T-cell (primary cell): ENCODE results near the gene HERPUD2. TPM values are rescaled to one million over a fixed set of nuclear protein-coding genes. Genes with fewer than 3 reads are reported as not detected.

Experiments
- ATAC-seq, 4 experiments: fragments of 200-7000 bp in 3 of 4; fragments of 150-1000 bp in 1 of 4; cut with Tn5 transposase; replicated peaks in 1 of 4; 1 replicate in 3 of 4; 2 replicates in 1 of 4; pipeline ENCODE4 v1.10.0; 2021; ENCODE audit warnings: moderate library complexity in 3 of 4, mild to moderate bottlenecking in 2 of 4, moderate number of reproducible peaks in 1 of 4
- CTCF ChIA-PET, 2 donors: fragments of 300-600 bp; sonication (Branson Sonifier 250); formaldehyde crosslinking; loops; one replicate each; lab custom pipeline; 2022; ENCODE audit warnings: antibody characterized with exemption in 2 of 2; lab: Charles Lee
- POLR2A ChIA-PET, 2 donors: fragments of 300-600 bp; sonication (Branson Sonifier 250); formaldehyde crosslinking; loops; one replicate each; lab custom pipeline; 2022; ENCODE audit warnings: antibody characterized with exemption in 2 of 2; lab: Charles Lee
- DNase-seq, 35 experiments: peaks; one replicate each; pipeline versions ENCODE4 v3.0.0 to v3.0.0-alpha.2; 2013 to 2023
- H3K27ac ChIP-seq: one replicate; pipeline ENCODE4 v1.5.1; 2013; ENCODE audit warnings: low read length
- H3K27me3 ChIP-seq, 2 experiments: replicated peaks in 1 of 2; 1 replicate in 1 of 2; 2 replicates in 1 of 2; pipeline versions ENCODE4 v1.6.1 to v1.7.0; 2013; ENCODE audit warnings: low read length in 1 of 2, mixed read lengths in 1 of 2; ENCODE audit not compliant: control insufficient read depth in 2 of 2, insufficient read depth in 2 of 2; ENCODE audit errors: extremely low read depth in 1 of 2
- H3K36me3 ChIP-seq, 2 donors: 1 replicate in 1 of 2; 2 replicates in 1 of 2; pipeline versions ENCODE4 v1.6.1 to v1.7.0; 2013; ENCODE audit warnings: low read length in 1 of 2; ENCODE audit not compliant: control insufficient read depth in 2 of 2, insufficient read depth in 1 of 2; ENCODE audit errors: extremely low read depth in 1 of 2
- H3K4me1 ChIP-seq, 2 experiments: 1 replicate in 1 of 2; 2 replicates in 1 of 2; pipeline versions ENCODE4 v1.6.1 to v1.7.0; 2013; ENCODE audit warnings: low read length in 2 of 2, mixed read lengths in 1 of 2; ENCODE audit not compliant: insufficient read depth in 2 of 2, control insufficient read depth in 1 of 2; ENCODE audit errors: extremely low read depth in 1 of 2
- H3K4me3 ChIP-seq, 2 donors: 1 replicate in 1 of 2; 2 replicates in 1 of 2; pipeline versions ENCODE4 v1.5.1 to v1.7.0; 2013; ENCODE audit warnings: mild to moderate bottlenecking in 2 of 2, low read length in 1 of 2, moderate library complexity in 1 of 2; ENCODE audit not compliant: control insufficient read depth in 1 of 2; ENCODE audit errors: extremely low read depth in 1 of 2
- H3K9me3 ChIP-seq: 2 replicates; pipeline ENCODE4 v1.7.0; 2013
- H3K27ac Mint-ChIP-seq, 2 donors: one replicate each; pipeline ENCODE4 v1.8.0; 2020 to 2021; ENCODE audit warnings: mild to moderate bottlenecking in 2 of 2, mixed read lengths in 2 of 2
- H3K27me3 Mint-ChIP-seq, 2 donors: one replicate each; pipeline ENCODE4 v1.8.0; 2021 to 2022; ENCODE audit warnings: mixed read lengths in 2 of 2
- H3K36me3 Mint-ChIP-seq: one replicate; pipeline ENCODE4 v1.8.0; 2021; ENCODE audit warnings: mixed read lengths
- H3K4me1 Mint-ChIP-seq, 3 donors: one replicate each; pipeline ENCODE4 v1.8.0; 2020 to 2022; ENCODE audit warnings: mixed read lengths in 3 of 3, mild to moderate bottlenecking in 1 of 3
- H3K4me3 Mint-ChIP-seq, 3 donors: one replicate each; pipeline ENCODE4 v1.8.0; 2020 to 2022; ENCODE audit warnings: mild to moderate bottlenecking in 3 of 3, mixed read lengths in 3 of 3, moderate library complexity in 3 of 3
- H3K9me3 Mint-ChIP-seq, 3 donors: one replicate each; pipeline ENCODE4 v1.8.0; 2020 to 2022; ENCODE audit warnings: mixed read lengths in 3 of 3
- WGBS: methylation state at CpG from one replicate; pipeline ENCODE4 v1.1.5; 2013; ENCODE audit warnings: missing lambda C conversion rate; ENCODE audit not compliant: insufficient coverage; 5-methylcytosine and 5-hydroxymethylcytosine counted together
- total RNA-seq, 35 experiments: library from RNA in 6 of 35; stranded (reverse) in 6 of 35; fragments of 120-200 nt in 1 of 35; gene quantifications; one replicate each; pipeline versions ENCODE4 v1.2.1 to v1.2.4 and lab custom pipeline; 2013 to 2026

HERPUD2 gene
- total RNA-seq, 5 donors from 2014 or later (not counting 1 experiment from before 2014, with no cell fraction given), result 58.4 to 122 (median 67.5) TPM

GRCh38 chr7:35613150-35613549 is 81.8 kb downstream of the HERPUD2 start:
- H3K36me3 ChIP-seq, result peaks cover 0 to 3% of the 10 kb centered on the region in 2 donors
- WGBS, result no CpG with 5 or more reads among the region's 2 CpGs
- no peaks in the 10 kb centered on the region for H3K9me3 ChIP-seq
- no peaks in the 10 kb centered on the region for H3K4me1 Mint-ChIP-seq
- peaks cover 0 to 4% of the 10 kb centered on the region in 2 experiments for H3K27me3 ChIP-seq
- no peaks in the 10 kb centered on the region for H3K27me3 Mint-ChIP-seq
- H3K4me1 ChIP-seq, result no peaks in the 10 kb centered on the region
- DNase-seq (no peak), ATAC-seq (no peak)
- H3K27ac Mint-ChIP-seq, result no peak overlapping the region
- no peak overlapping the region for H3K4me3 Mint-ChIP-seq
- no peak overlapping the region for H3K27ac ChIP-seq
- ChIA-PET CTCF (interaction anchor here in 1 of 2 donors (0.7 kb wide), 1 partner anchor 21 kb away, joined by 3 read pairs; no protein-coding TSS in a partner anchor), POLR2A (interaction anchor here in 1 of 2 donors (0.6 kb wide), 1 partner anchor 206 kb away, joined by 3 read pairs; no protein-coding TSS in a partner anchor)
- H3K9me3 Mint-ChIP-seq, result peaks cover 0 to 4% (median 4%) of the 10 kb centered on the region in 3 donors
- H3K4me3 ChIP-seq, result no peak overlapping the region
- H3K36me3 Mint-ChIP-seq, result peaks cover 26% of the 10 kb centered on the region

- Mint-ChIP-seq H3K36me3 (peaks cover 24% of the 10 kb centered on the region), H3K4me1 (no peaks in the 10 kb centered on the region), H3K9me3 (no peaks in the 10 kb centered on the region), H3K27ac (no peak overlapping the region), H3K4me3 (no peak overlapping the region), H3K27me3 (no peaks in the 10 kb centered on the region)
- DNase-seq (no peak), ATAC-seq (no peak)
- Histone ChIP-seq H3K4me1 (no peaks in the 10 kb centered on the region), H3K27ac (no peak overlapping the region), H3K27me3 (peaks cover 0 to 4% of the 10 kb centered on the region in 2 experiments), H3K9me3 (no peaks in the 10 kb centered on the region), H3K36me3 (no peaks in the 10 kb centered on the region), H3K4me3 (no peak overlapping the region)
- WGBS, result 100% methylated on average over 1 of the region's 1 CpG
- CTCF ChIA-PET, result no interaction called here
- POLR2A ChIA-PET, result no interaction called here
Measured at GRCh38 chr7:35605760-35606159, 89.2 kb downstream of the HERPUD2 start.

- ChIA-PET POLR2A (no interaction called here), CTCF (no interaction called here)
- no peaks in the 10 kb centered on the region for H3K9me3 Mint-ChIP-seq
- H3K27me3 ChIP-seq, result peaks cover 0 to 4% of the 10 kb centered on the region in 2 experiments
- H3K4me1 Mint-ChIP-seq, result no peaks in the 10 kb centered on the region
- H3K4me1 ChIP-seq, result no peaks in the 10 kb centered on the region
- peaks cover 21% of the 10 kb centered on the region for H3K36me3 Mint-ChIP-seq
- DNase-seq (no peak), ATAC-seq (no peak)
- no peaks in the 10 kb centered on the region for H3K9me3 ChIP-seq
- no peaks in the 10 kb centered on the region for H3K36me3 ChIP-seq
- H3K4me3 Mint-ChIP-seq, result no peak overlapping the region
- H3K4me3 ChIP-seq, result no peak overlapping the region
- H3K27ac ChIP-seq, result no peak overlapping the region
- H3K27ac Mint-ChIP-seq, result no peak overlapping the region
- H3K27me3 Mint-ChIP-seq, result no peaks in the 10 kb centered on the region
Measured at GRCh38 chr7:35604595-35604994, 90.3 kb downstream of the HERPUD2 start.

GRCh38 chr7:35599645-35600044 is 95.3 kb downstream of the HERPUD2 start:
- no peak for DNase-seq
- ChIA-PET CTCF (no interaction called here), POLR2A (no interaction called here)
- H3K4me3 ChIP-seq, result no peak overlapping the region
- H3K27me3 ChIP-seq, result no peaks in the 10 kb centered on the region
- Mint-ChIP-seq H3K36me3 (peaks cover 12% of the 10 kb centered on the region), H3K27ac (no peak overlapping the region), H3K27me3 (no peaks in the 10 kb centered on the region), H3K9me3 (no peaks in the 10 kb centered on the region), H3K4me1 (no peaks in the 10 kb centered on the region), H3K4me3 (no peak overlapping the region)
- H3K27ac ChIP-seq, result no peak overlapping the region
- H3K36me3 ChIP-seq, result no peaks in the 10 kb centered on the region
- no CpG with 5 or more reads among the region's 1 CpG for WGBS
- no peak for ATAC-seq
- no peaks in the 10 kb centered on the region for H3K4me1 ChIP-seq
- no peaks in the 10 kb centered on the region for H3K9me3 ChIP-seq

- POLR2A ChIA-PET, result interaction anchor here in 1 of 2 donors (0.6 kb wide), 1 partner anchor 693 kb away, joined by 4 read pairs; no protein-coding TSS in a partner anchor
- CTCF ChIA-PET, result no interaction called here
Measured at GRCh38 chr7:35599061-35599460, 95.9 kb downstream of the HERPUD2 start.

GRCh38 chr7:35596061-35596460 is 98.9 kb downstream of the HERPUD2 start:
- Mint-ChIP-seq H3K36me3 (peaks cover 3% of the 10 kb centered on the region), H3K27ac (no peak overlapping the region), H3K4me1 (no peaks in the 10 kb centered on the region), H3K27me3 (no peaks in the 10 kb centered on the region), H3K9me3 (no peaks in the 10 kb centered on the region), H3K4me3 (no peak overlapping the region)
- no peak for ATAC-seq
- WGBS, result 56% methylated on average over 2 of the region's 2 CpGs
- DNase-seq, result no peak
- ChIA-PET POLR2A (interaction anchor here in 1 of 2 donors (0.6 kb wide), 1 partner anchor 148 kb away, joined by 3 read pairs; no protein-coding TSS in a partner anchor), CTCF (interaction anchor here (0.5 to 1.9 kb wide), 3 partner anchors 16 to 87 kb away, joined by 3 to 5 read pairs (median 3); no protein-coding TSS in a partner anchor)
- H3K27ac ChIP-seq, result no peak overlapping the region
- H3K4me3 ChIP-seq, result no peak overlapping the region
- H3K9me3 ChIP-seq, result no peaks in the 10 kb centered on the region
- no peaks in the 10 kb centered on the region for H3K27me3 ChIP-seq
- no peaks in the 10 kb centered on the region for H3K36me3 ChIP-seq
- no peaks in the 10 kb centered on the region for H3K4me1 ChIP-seq

More at GRCh38 chr7:35599061-35599460, 95.9 kb downstream of the HERPUD2 start:
- ATAC-seq, result no peak
- H3K4me3 Mint-ChIP-seq, result no peak overlapping the region
- no peak for DNase-seq
- no peaks in the 10 kb centered on the region for H3K36me3 ChIP-seq
- WGBS, result no CpG with 5 or more reads among the region's 2 CpGs
- H3K27ac ChIP-seq, result no peak overlapping the region
- H3K27me3 Mint-ChIP-seq, result no peaks in the 10 kb centered on the region
- no peaks in the 10 kb centered on the region for H3K4me1 Mint-ChIP-seq
- H3K27me3 ChIP-seq, result no peaks in the 10 kb centered on the region
- H3K36me3 Mint-ChIP-seq, result peaks cover 12% of the 10 kb centered on the region
- no peaks in the 10 kb centered on the region for H3K4me1 ChIP-seq
- no peaks in the 10 kb centered on the region for H3K9me3 Mint-ChIP-seq
- no peak overlapping the region for H3K27ac Mint-ChIP-seq
- no peaks in the 10 kb centered on the region for H3K9me3 ChIP-seq
- no peak overlapping the region for H3K4me3 ChIP-seq
